ENCODE data around the gene SMIM45.
A peak's percentile ranks its signal among the peaks of the same experiment; 100 is the strongest.

Gene SMIM45

GRCh38 chr22:41915035-41915785 is 36.7 kb upstream of the SMIM45 start, which contains the start of gene SHISA8 (continued):
- no peak for TF ChIP-seq PRDM15 (CRISPR knock-in tag; IDR thresholded peaks at IDR 0.05)
- TF ChIP-seq YY1 (IDR thresholded peaks at IDR 0.05; ENCODE audit: low read depth, low read length): no peak
- no peak for TF ChIP-seq SREBF1 (IDR thresholded peaks at IDR 0.05; ENCODE audit: low read length)
- 0 out of 2 replicates have a peak, but pooled peaks have one; percentile 20 for TF ChIP-seq DPF2 (IDR thresholded peaks at IDR 0.05)
- peak in 1 of 2 experiments; percentile 2; a peak in 1 of 4 replicates for TF ChIP-seq BHLHE40 (IDR thresholded peaks at IDR 0.05; ENCODE audit: borderline replicate concordance in 1 of 2, low read depth in 2 of 2, low read length in 1 of 2)
- no peak for TF ChIP-seq KDM1A (IDR thresholded peaks at IDR 0.05; ENCODE audit: borderline replicate concordance)
- TF ChIP-seq CBX3 (IDR thresholded peaks at IDR 0.05; ENCODE audit: borderline replicate concordance, low read depth): no peak
- no peak for TF ChIP-seq CHD4 (IDR thresholded peaks at IDR 0.05)
- TF ChIP-seq POU2F2 (IDR thresholded peaks at IDR 0.05; ENCODE audit: borderline replicate concordance, low read depth, low read length): no peak
- no peak for TF ChIP-seq LARP7 (IDR thresholded peaks at IDR 0.05)
- TF ChIP-seq ETV6 (conservative IDR thresholded peaks at IDR 0.05 in 1 of 2, IDR thresholded peaks at IDR 0.05 in 1 of 2; ENCODE audit: borderline replicate concordance in 1 of 2, low read depth in 1 of 2): no peak
- TF ChIP-seq ELK1 (IDR thresholded peaks at IDR 0.05; ENCODE audit: low read depth, low read length): 0 out of 2 replicates have a peak, but pooled peaks have one; percentile 14
- TF ChIP-seq ZNF24 (IDR thresholded peaks at IDR 0.05): no peak
- 0 out of 2 replicates have a peak, but pooled peaks have one; percentile 19 for TF ChIP-seq ZNF687 (IDR thresholded peaks at IDR 0.05)
- TF ChIP-seq HDAC2 (IDR thresholded peaks at IDR 0.05): no peak
- no peak for TF ChIP-seq YBX1 (IDR thresholded peaks at IDR 0.05)
- TF ChIP-seq IRF4 (IDR thresholded peaks at IDR 0.05; ENCODE audit: low read depth, low read length): no peak
- no peak for TF ChIP-seq TCF7 (IDR thresholded peaks at IDR 0.05; ENCODE audit: borderline replicate concordance)
- TF ChIP-seq IKZF2 (IDR thresholded peaks at IDR 0.05): no peak
- TF ChIP-seq RCOR1 (conservative IDR thresholded peaks at IDR 0.05; ENCODE audit: low read depth, low read length): no peak
- peak; percentile 60 for TF ChIP-seq POLR2A (IDR thresholded peaks at IDR 0.05; ENCODE audit: low read depth, low read length)
- no peak for TF ChIP-seq GATAD2B (conservative IDR thresholded peaks at IDR 0.05; ENCODE audit: low read depth)
- no peak for TF ChIP-seq ASH2L (IDR thresholded peaks at IDR 0.05; ENCODE audit: borderline replicate concordance, low read depth)
- 0 out of 2 replicates have a peak, but pooled peaks have one; percentile 24 for TF ChIP-seq NR2F1 (conservative IDR thresholded peaks at IDR 0.05)
